IPS-18a (cell line): ENCODE results near the gene THNSL1.

ENCODE experiments used
- H3K27ac ChIP-seq: one replicate; pipeline ENCODE4 v1.5.1; 2013; ENCODE audit warnings: low read length
- H3K27me3 ChIP-seq: one replicate; pipeline ENCODE4 v1.6.1; 2013; ENCODE audit warnings: mild to moderate bottlenecking, low read length; ENCODE audit not compliant: control insufficient read depth, insufficient read depth
- H3K36me3 ChIP-seq: one replicate; pipeline ENCODE4 v1.6.1; 2013; ENCODE audit warnings: low read depth, low read length; ENCODE audit not compliant: control insufficient read depth
- H3K4me1 ChIP-seq: one replicate; pipeline ENCODE4 v1.6.1; 2013; ENCODE audit warnings: low read depth, low read length; ENCODE audit not compliant: control insufficient read depth
- H3K4me3 ChIP-seq: one replicate; pipeline ENCODE4 v1.5.1; 2013; ENCODE audit warnings: low read length
- H3K9ac ChIP-seq: one replicate; pipeline ENCODE4 v1.6.1; 2013; ENCODE audit warnings: mild to moderate bottlenecking, low read length, moderate library complexity
- H3K9me3 ChIP-seq: one replicate; pipeline ENCODE4 v1.6.1; 2013; ENCODE audit warnings: low read depth, low read length; ENCODE audit not compliant: control insufficient read depth

Gene THNSL1

DNA sequence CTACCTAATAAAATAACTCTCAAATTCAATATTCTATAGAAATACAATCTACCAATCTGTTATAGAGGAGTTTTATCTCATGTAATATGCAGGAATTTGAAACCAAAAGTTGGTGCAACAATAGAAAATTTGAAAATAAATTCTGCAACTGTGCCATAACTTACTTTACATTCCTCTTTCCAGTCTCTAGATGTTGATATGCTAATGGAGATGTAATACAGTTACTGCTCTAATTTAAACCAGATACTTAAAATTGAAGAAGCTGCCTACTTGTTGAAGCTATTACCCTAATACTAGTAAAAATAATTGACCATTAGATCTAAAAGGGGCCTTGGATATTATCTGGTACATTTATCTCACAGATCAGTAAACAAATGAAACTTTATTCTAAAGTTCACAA lies 1.8 kb upstream of the THNSL1 start:
- peaks cover 4% of the 10 kb centered on the region for H3K4me1 ChIP-seq
- no peak overlapping the region for H3K9ac ChIP-seq
- no peaks in the 10 kb centered on the region for H3K27me3 ChIP-seq
- H3K9me3 ChIP-seq = no peaks in the 10 kb centered on the region
- H3K4me3 ChIP-seq = no peak overlapping the region
- no peaks in the 10 kb centered on the region for H3K36me3 ChIP-seq
- no peak overlapping the region for H3K27ac ChIP-seq

DNA sequence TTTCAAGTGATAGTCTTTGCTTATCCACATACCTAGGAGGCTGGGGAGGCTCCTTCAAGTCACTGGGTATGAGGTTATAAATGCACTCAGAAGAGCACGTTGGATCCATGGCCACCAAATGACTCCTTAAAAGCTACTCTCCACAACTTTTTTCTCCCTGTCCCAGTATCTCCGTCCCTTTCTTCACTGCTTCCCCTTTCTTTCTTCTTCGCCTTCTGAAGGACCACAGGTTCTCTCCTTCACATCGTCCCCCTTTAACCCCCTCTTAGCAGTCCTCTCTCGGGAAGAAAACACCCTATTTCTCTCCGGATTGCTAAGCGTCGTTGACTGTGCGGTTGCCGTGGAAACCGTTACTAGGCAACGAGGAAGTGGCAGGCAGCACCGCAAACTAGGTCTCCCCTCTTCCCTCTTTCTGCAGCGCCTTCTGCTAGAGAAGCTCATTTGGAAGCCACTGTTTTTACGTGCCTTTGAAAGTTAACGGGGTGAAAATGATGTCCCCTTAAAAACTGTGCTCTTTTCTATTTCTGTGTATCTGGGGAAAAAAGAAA lies 510 bp upstream of the THNSL1 start, which contains the start of gene ENKUR:
Gene ENKUR, minus strand, starts transcription at position 331 of the 548 bp plus-strand sequence. Its CDS starts 222 bp downstream, at position 109.
- Histone ChIP-seq H3K9ac (peak within 1 kb of the TSS; percentile 75), H3K4me3 (peak within 1 kb of the TSS; percentile 64), H3K27ac (peak within 1 kb of the TSS; percentile 68), H3K4me1 (peaks cover 4% of the 10 kb centered on the region), H3K9me3 (no peaks in the 10 kb centered on the region), H3K27me3 (no peaks in the 10 kb centered on the region), H3K36me3 (no peaks in the 10 kb centered on the region)

DNA sequence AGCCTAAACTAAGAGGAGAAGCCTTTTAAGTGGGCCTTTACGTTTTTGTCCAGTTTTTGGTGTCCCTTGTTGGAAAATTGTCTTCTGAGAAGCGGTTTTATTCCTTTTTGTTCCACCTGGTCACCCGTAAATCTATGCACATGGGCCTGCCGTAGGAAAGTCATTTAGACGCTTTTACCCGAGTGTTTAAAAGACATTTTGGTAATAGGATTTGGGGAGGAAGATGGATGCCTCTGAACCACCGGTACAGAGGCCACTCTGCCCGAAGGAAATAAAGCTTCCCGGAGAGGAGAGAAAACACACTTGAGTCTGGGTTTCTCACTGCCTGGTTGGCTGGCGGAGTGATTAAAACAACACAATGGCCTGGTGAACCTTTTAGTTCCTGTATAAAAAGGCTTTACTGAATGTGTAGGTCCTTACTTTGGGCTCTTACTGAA lies 760 bp downstream of the THNSL1 start:
- H3K27ac ChIP-seq = peak overlapping the region; percentile 68
- H3K9ac ChIP-seq = peak overlapping the region; percentile 75
- H3K36me3 ChIP-seq = no peaks in the 10 kb centered on the region
- H3K4me1 ChIP-seq = peaks cover 4% of the 10 kb centered on the region
- H3K4me3 ChIP-seq = peak overlapping the region; percentile 64
- no peaks in the 10 kb centered on the region for H3K9me3 ChIP-seq
- H3K27me3 ChIP-seq = no peaks in the 10 kb centered on the region

DNA sequence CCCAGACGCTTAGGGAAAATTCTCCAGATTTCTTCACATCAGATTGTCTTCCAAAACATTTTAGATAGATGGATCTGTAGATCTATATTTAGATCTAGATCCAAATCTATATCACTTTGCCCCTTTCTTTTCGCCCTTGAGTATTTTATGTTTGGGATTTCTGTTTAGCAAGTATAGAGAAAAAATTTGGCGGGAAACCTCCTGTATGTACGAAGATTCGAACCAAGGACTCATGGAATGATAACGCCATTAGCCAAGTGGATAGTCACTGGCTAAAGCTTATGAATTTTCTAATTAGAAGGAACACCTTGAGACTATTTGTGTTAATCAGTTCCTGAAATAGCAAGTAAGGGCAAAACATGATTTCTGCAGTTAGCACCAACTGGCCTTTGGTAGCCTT lies 1.2 kb downstream of the THNSL1 start:
- H3K4me3 ChIP-seq = peak overlapping the region; percentile 64
- no peak overlapping the region for H3K27ac ChIP-seq
- peaks cover 4% of the 10 kb centered on the region for H3K4me1 ChIP-seq
- H3K36me3 ChIP-seq = no peaks in the 10 kb centered on the region
- no peaks in the 10 kb centered on the region for H3K27me3 ChIP-seq
- H3K9me3 ChIP-seq = no peaks in the 10 kb centered on the region
- peak overlapping the region; percentile 75 for H3K9ac ChIP-seq

DNA sequence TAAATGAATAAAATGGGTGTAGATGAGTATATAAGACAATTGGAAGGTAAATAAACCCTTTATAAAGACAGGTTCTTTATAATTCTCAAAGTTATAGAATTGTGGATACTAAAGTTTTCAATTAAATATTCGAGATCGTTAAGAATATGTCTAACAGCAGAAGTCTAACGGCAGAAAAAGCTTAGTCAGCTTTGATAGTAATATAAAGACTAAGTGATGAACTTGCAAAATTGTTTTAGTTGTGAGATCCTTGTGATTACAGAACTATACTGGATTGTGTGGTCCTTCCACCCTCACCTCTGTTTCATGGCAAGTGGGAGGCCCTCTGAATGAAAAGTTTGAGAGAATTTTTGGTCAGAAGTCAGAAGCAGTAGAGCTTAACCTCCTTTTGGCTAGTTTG lies 2.3 kb downstream of the THNSL1 start:
- H3K4me1 ChIP-seq = peaks cover 4% of the 10 kb centered on the region
- no peak overlapping the region for H3K4me3 ChIP-seq
- no peak overlapping the region for H3K27ac ChIP-seq
- H3K36me3 ChIP-seq = no peaks in the 10 kb centered on the region
- no peaks in the 10 kb centered on the region for H3K9me3 ChIP-seq
- no peak overlapping the region for H3K9ac ChIP-seq
- H3K27me3 ChIP-seq = no peaks in the 10 kb centered on the region

DNA sequence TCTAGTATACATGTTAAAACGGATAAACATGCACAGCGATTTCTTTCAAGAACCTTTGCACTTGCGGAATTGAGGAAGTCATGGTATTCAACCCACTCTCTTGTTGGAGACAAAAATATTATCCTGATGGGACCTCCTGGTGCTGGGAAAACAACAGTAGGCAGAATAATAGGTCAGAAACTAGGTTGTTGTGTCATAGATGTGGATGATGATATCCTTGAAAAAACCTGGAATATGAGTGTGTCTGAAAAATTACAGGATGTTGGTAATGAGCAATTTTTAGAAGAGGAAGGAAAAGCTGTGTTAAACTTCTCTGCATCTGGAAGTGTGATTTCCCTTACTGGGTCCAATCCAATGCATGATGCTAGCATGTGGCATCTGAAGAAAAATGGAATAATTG lies 6.9 kb downstream of the THNSL1 start:
- H3K36me3 ChIP-seq = no peaks in the 10 kb centered on the region
- H3K4me1 ChIP-seq = no peaks in the 10 kb centered on the region
- H3K9ac ChIP-seq = no peak overlapping the region
- H3K27me3 ChIP-seq = no peaks in the 10 kb centered on the region
- no peaks in the 10 kb centered on the region for H3K9me3 ChIP-seq
- no peak overlapping the region for H3K27ac ChIP-seq
- no peak overlapping the region for H3K4me3 ChIP-seq

DNA sequence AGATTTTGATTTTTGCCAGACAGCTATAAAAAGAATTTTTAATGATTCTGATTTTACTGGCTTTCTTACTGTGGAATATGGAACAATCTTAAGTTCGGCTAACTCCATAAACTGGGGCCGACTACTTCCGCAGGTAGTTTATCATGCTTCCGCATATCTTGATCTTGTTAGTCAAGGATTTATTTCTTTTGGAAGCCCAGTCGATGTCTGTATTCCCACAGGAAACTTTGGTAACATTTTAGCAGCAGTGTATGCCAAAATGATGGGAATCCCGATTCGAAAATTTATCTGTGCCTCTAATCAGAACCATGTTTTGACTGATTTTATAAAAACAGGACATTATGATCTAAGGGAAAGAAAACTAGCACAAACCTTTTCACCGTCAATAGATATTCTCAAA lies 8.1 kb downstream of the THNSL1 start:
- no peak overlapping the region for H3K9ac ChIP-seq
- H3K9me3 ChIP-seq = no peaks in the 10 kb centered on the region
- no peak overlapping the region for H3K4me3 ChIP-seq
- no peaks in the 10 kb centered on the region for H3K36me3 ChIP-seq
- no peaks in the 10 kb centered on the region for H3K27me3 ChIP-seq
- H3K27ac ChIP-seq = no peak overlapping the region
- no peaks in the 10 kb centered on the region for H3K4me1 ChIP-seq

DNA sequence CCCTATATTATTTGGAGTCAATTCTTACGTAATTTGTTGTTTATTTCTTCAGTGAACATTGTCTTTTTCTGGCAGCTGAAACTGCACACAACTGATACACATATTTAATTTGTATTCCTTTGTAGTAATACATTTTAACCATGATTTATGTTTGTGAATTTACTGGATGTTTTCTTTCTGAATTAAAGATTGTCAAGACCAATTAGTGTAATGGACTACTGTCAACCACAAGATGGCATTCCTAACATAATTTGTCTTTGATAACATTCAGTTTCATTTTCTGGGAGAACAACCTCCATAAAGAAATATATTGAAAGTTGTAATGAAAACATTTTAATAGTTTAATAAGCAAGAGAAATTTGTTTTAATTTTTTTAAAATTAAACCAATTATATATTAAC lies 10.1 kb downstream of the THNSL1 start:
- Histone ChIP-seq H3K9ac (no peak overlapping the region), H3K4me1 (no peaks in the 10 kb centered on the region), H3K27ac (no peak overlapping the region), H3K4me3 (no peak overlapping the region), H3K36me3 (no peaks in the 10 kb centered on the region), H3K27me3 (no peaks in the 10 kb centered on the region), H3K9me3 (no peaks in the 10 kb centered on the region)

DNA sequence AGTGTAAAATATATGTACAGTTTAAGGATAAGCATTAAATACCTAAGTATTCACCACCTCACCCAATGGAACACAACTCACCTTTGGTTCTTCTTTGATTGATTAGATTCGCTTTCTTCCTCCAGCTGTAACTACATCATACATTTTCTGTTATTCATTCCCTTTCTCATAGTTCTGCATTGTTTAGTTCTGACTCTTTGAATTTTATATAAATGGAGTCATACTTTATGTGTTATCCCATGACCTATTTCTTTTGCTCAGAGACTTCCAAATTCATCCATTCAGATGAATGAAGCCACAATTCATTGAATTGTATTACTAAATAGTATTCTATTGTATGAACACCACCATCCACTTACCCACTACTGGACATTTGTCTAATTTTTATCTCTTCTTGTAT lies 12.3 kb downstream of the THNSL1 start:
- Histone ChIP-seq H3K36me3 (no peaks in the 10 kb centered on the region), H3K27ac (no peak overlapping the region), H3K4me3 (no peak overlapping the region), H3K27me3 (no peaks in the 10 kb centered on the region), H3K9me3 (no peaks in the 10 kb centered on the region), H3K4me1 (no peaks in the 10 kb centered on the region), H3K9ac (no peak overlapping the region)

DNA sequence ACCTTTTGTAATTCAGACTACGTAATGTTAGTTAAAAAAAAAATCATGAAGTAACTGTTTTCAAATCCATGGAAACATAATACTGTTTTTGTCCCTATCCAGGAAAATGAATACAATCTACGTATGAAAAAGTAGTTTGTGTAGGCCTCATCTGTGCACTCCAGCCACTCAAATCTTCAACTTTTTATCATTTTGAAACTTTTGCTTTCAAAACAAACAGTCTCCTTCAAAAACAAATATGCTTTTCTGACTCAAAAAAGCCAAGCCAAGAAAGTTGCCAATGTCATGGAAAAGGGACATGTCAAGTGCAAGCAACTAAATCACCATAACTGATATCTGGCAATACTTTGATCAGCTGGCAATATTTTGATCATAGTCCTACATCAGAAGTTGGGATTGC lies 13.1 kb downstream of the THNSL1 start:
- Histone ChIP-seq H3K9me3 (no peaks in the 10 kb centered on the region), H3K4me1 (no peaks in the 10 kb centered on the region), H3K36me3 (no peaks in the 10 kb centered on the region)

DNA sequence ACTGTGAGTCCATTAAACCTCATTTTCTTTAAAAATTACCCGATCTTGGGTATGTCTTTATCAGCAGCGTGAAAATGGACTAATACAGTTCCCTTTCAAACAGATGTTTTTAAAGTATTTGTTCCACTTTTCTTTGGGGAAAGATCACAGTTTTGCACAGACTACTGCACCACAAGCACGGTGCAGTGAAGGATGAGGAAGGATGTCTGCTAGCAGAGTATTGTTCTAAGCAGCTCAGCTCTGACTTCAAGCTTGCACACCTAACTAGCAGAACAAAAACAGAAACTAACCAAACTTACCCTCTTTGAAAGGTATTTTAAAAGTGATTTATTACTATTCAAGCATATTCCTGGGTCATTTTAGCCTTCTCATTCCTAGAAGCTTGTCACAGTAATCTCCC lies 20.0 kb downstream of the THNSL1 start:
- no peak overlapping the region for H3K4me3 ChIP-seq
- H3K9ac ChIP-seq = no peak overlapping the region
- no peaks in the 10 kb centered on the region for H3K36me3 ChIP-seq
- H3K4me1 ChIP-seq = no peaks in the 10 kb centered on the region
- H3K27me3 ChIP-seq = no peaks in the 10 kb centered on the region
- H3K9me3 ChIP-seq = no peaks in the 10 kb centered on the region
- no peak overlapping the region for H3K27ac ChIP-seq

More for the DNA sequence above, 13.1 kb downstream of the THNSL1 start:
- Histone ChIP-seq H3K9ac (no peak overlapping the region), H3K27ac (no peak overlapping the region), H3K4me3 (no peak overlapping the region), H3K27me3 (no peaks in the 10 kb centered on the region)

DNA sequence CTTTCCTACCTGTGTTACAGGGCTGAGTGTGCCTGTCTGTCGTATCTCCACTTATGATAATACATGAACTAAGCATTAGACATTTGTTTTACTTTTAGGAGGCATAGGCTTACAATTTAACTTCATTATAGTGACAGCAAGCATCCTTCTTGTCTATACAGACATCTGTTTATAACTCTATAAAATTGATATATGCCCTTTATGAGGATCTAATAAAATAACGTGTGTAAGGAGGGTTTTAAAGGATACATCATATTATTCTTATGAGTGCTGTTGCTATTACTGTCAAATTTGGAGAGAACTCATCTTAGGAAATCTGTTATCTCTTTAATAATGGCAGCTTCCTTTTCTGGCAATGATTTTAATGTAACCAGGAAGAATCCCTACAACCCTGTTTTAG lies 21.9 kb downstream of the THNSL1 start:
- Histone ChIP-seq H3K36me3 (no peaks in the 10 kb centered on the region), H3K4me1 (no peaks in the 10 kb centered on the region), H3K9ac (no peak overlapping the region), H3K27me3 (no peaks in the 10 kb centered on the region), H3K27ac (no peak overlapping the region), H3K9me3 (no peaks in the 10 kb centered on the region), H3K4me3 (no peak overlapping the region)
